ENCODE data around the gene SIVA1. TPM values are rescaled to one million over a fixed set of nuclear protein-coding genes. Genes with fewer than 3 reads are reported as not detected.

SIVA1 gene
- total and polyA plus RNA-seq, 2 donors (not counting 1 experiment from before 2014, with no cell fraction given), result 50.7 to 123 TPM

- no peak for DNase-seq
- no peaks in the 10 kb centered on the region for H3K9me3 ChIP-seq (ENCODE audit: control extremely low read depth in 1 of 3, control insufficient read depth in 2 of 3, insufficient read depth in 1 of 3, low read length in 2 of 3)
- Mint-ChIP-seq H3K4me1 (peaks cover 4% of the 10 kb centered on the region), H3K27ac (no peak overlapping the region), H3K9me3 (ENCODE audit: insufficient read depth) (no peaks in the 10 kb centered on the region), H3K4me3 (no peak overlapping the region), H3K27me3 (no peaks in the 10 kb centered on the region)
- H3K27me3 ChIP-seq (replicated peaks in 1 of 4; ENCODE audit: control extremely low read depth in 1 of 4, control insufficient read depth in 3 of 4, insufficient read depth in 4 of 4, low read length in 3 of 4), result no peaks in the 10 kb centered on the region
- no peak overlapping the region for H3K4me2 ChIP-seq (replicated peaks; ENCODE audit: low read depth, low read length, poor library complexity, severe bottlenecking)
- no peak overlapping the region for H3K9ac ChIP-seq (ENCODE audit: low read length)
- H2AFZ ChIP-seq (ENCODE audit: insufficient read depth, low read depth, low read length, poor library complexity, severe bottlenecking), result no peak overlapping the region
- intact Hi-C loops (cut with micrococcal nuclease), result no loop called here
- POLR2A ChIA-PET, result interaction anchor here (1.2 kb wide), 1 partner anchor 54 kb away, joined by 3 read pairs; no protein-coding TSS in a partner anchor
- 94% methylated on average over 16 of the region's 18 CpGs for WGBS (ENCODE audit: insufficient coverage)
- peaks cover 7 to 12% of the 10 kb centered on the region in 2 donors for H3K4me1 ChIP-seq (ENCODE audit: control insufficient read depth in 2 of 2, insufficient read depth in 2 of 2, low read length in 2 of 2)
- peaks cover 0 to 40% of the 10 kb centered on the region in 2 experiments for H3K36me3 ChIP-seq (replicated peaks in 1 of 2; ENCODE audit: control extremely low read depth in 1 of 2, control insufficient read depth in 1 of 2, extremely low read depth in 1 of 2, insufficient read depth in 2 of 2, low read length in 1 of 2)
- CTCF ChIA-PET, result interaction anchor here (0.7 to 2.3 kb wide), 15 partner anchors 13 to 70 kb away, joined by 3 to 17 read pairs (median 6); no protein-coding TSS in a partner anchor
- peaks cover 8% of the 10 kb centered on the region for H3K79me2 ChIP-seq (ENCODE audit: control insufficient read depth, insufficient read depth, low read length)
- ATAC-seq (ENCODE audit: low read depth), result no peak
- TF ChIP-seq EZH2 (IDR thresholded peaks at IDR 0.05; ENCODE audit: borderline replicate concordance, insufficient read depth, low read depth, low read length, poor library complexity, severe bottlenecking) (no peak), CTCF (IDR thresholded peaks at IDR 0.05) (no peak)
- no peak overlapping the region for H3K27ac ChIP-seq (ENCODE audit: low read length in 2 of 2)
- no peaks in the 10 kb centered on the region for H4K20me1 ChIP-seq (ENCODE audit: control insufficient read depth, insufficient read depth, low read length, poor library complexity, severe bottlenecking)
- H3K4me3 ChIP-seq (ENCODE audit: control extremely low read depth in 1 of 5, extremely low read depth in 1 of 5, insufficient read depth in 1 of 5, low read depth in 2 of 5, low read length in 4 of 5), result no peak overlapping the region
These were observed 43.4 kb upstream of the SIVA1 start for GRCh38 chr14:104709387-104710039.

DNA sequence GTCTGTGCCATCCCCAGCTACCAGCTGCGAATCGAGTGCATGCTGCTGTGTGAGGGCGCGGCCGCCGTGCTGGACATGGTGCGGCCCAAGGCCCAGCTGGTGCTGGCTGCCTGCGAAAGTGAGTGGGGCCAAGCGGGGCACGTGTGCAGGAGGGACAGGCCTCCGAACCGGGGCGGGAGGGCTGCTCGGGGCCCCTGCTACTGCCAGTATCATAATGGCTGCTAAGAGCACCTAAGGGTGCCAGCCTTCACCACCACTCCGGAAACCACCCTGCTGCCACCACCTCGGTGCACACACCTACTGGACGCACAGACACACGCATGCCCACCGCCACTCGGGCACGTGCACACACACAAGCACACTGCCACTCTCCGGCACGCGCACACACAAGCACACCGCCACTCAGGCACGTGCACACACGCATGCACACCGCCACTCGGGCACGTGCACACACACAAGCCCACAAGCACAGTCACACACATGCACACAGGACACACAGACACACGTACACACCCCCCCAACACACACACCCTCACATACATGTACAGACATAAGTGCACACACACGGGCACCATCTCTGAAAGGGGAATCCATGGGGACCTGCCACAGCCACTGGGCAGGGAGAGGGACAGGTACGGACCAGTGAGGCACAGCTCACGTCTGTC lies 42.7 kb upstream of the SIVA1 start:
- ChIA-PET POLR2A (interaction anchor here (1.0 kb wide), 1 partner anchor 67 kb away, joined by 3 read pairs; no protein-coding TSS in a partner anchor), CTCF (interaction anchor here (1.2 to 2.2 kb wide), 5 partner anchors 13 to 62 kb away, joined by 3 to 17 read pairs (median 6); partner anchors contain the start of gene ADSS1)
- Histone ChIP-seq H3K36me3 (replicated peaks in 1 of 2; ENCODE audit: control extremely low read depth in 1 of 2, control insufficient read depth in 1 of 2, extremely low read depth in 1 of 2, insufficient read depth in 2 of 2, low read length in 1 of 2) (peaks cover 0 to 43% of the 10 kb centered on the region in 2 experiments), H3K79me2 (ENCODE audit: control insufficient read depth, insufficient read depth, low read length) (peaks cover 8% of the 10 kb centered on the region), H3K9me3 (ENCODE audit: control extremely low read depth in 1 of 3, control insufficient read depth in 2 of 3, insufficient read depth in 1 of 3, low read length in 2 of 3) (no peaks in the 10 kb centered on the region), H4K20me1 (ENCODE audit: control insufficient read depth, insufficient read depth, low read length, poor library complexity, severe bottlenecking) (no peaks in the 10 kb centered on the region), H3K4me2 (replicated peaks; ENCODE audit: low read depth, low read length, poor library complexity, severe bottlenecking) (no peak overlapping the region), H3K27me3 (replicated peaks in 1 of 4; ENCODE audit: control extremely low read depth in 1 of 4, control insufficient read depth in 3 of 4, insufficient read depth in 4 of 4, low read length in 3 of 4) (no peaks in the 10 kb centered on the region), H3K9ac (ENCODE audit: low read length) (no peak overlapping the region), H2AFZ (ENCODE audit: insufficient read depth, low read depth, low read length, poor library complexity, severe bottlenecking) (no peak overlapping the region), H3K4me1 (ENCODE audit: control insufficient read depth in 2 of 2, insufficient read depth in 2 of 2, low read length in 2 of 2) (peaks cover 7 to 12% of the 10 kb centered on the region in 2 donors), H3K27ac (ENCODE audit: low read length in 2 of 2) (no peak overlapping the region), H3K4me3 (ENCODE audit: control extremely low read depth in 1 of 5, extremely low read depth in 1 of 5, insufficient read depth in 1 of 5, low read depth in 2 of 5, low read length in 4 of 5) (no peak overlapping the region)
- no peaks in the 10 kb centered on the region for H3K27me3 Mint-ChIP-seq
- H3K4me3 Mint-ChIP-seq, result no peak overlapping the region
- ATAC-seq (ENCODE audit: low read depth) (no peak), DNase-seq (no peak)
- 98% methylated on average over 34 of the region's 34 CpGs for WGBS (ENCODE audit: insufficient coverage)
- H3K9me3 Mint-ChIP-seq (ENCODE audit: insufficient read depth), result no peaks in the 10 kb centered on the region
- TF ChIP-seq CTCF (IDR thresholded peaks at IDR 0.05) (no peak), EZH2 (IDR thresholded peaks at IDR 0.05; ENCODE audit: borderline replicate concordance, insufficient read depth, low read depth, low read length, poor library complexity, severe bottlenecking) (no peak)
- H3K4me1 Mint-ChIP-seq, result peaks cover 4% of the 10 kb centered on the region
- intact Hi-C loops (cut with micrococcal nuclease), result no loop called here
- peak overlapping the region; percentile 65 for H3K27ac Mint-ChIP-seq
